GM12874 (cell line): ENCODE results near the gene CFL2.

ENCODE experiments used
- TF ChIP-seq, protein P1 (sequence below): IDR thresholded peaks from 2 replicates; pipeline ENCODE4 v1.5.1; 2011; ENCODE audit warnings: low read depth, mild to moderate bottlenecking, control low read depth, low read length, moderate library complexity; ENCODE audit not compliant: insufficient read depth

Gene CFL2

DNA sequence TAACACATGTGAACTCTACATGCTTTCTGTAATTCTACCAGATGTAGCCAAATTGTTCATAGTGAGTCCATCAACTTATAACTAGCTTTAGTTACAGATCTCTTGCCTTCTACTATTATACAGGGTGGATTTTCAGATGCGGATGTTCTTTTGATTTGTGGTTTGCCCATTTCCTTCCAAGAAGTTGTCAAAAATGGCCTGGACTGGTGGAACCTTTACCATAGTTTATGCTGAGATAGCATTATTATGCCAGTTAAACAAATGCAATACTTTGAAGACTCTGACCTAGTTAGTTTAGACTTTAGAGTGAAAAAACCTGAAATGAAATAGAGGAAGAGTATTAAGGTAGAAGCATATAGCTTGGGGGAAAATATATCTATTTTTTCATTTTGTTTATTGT is 27.4 kb upstream of the CFL2 start:
- TF ChIP-seq, protein P1, sequence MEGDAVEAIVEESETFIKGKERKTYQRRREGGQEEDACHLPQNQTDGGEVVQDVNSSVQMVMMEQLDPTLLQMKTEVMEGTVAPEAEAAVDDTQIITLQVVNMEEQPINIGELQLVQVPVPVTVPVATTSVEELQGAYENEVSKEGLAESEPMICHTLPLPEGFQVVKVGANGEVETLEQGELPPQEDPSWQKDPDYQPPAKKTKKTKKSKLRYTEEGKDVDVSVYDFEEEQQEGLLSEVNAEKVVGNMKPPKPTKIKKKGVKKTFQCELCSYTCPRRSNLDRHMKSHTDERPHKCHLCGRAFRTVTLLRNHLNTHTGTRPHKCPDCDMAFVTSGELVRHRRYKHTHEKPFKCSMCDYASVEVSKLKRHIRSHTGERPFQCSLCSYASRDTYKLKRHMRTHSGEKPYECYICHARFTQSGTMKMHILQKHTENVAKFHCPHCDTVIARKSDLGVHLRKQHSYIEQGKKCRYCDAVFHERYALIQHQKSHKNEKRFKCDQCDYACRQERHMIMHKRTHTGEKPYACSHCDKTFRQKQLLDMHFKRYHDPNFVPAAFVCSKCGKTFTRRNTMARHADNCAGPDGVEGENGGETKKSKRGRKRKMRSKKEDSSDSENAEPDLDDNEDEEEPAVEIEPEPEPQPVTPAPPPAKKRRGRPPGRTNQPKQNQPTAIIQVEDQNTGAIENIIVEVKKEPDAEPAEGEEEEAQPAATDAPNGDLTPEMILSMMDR: no peak

DNA sequence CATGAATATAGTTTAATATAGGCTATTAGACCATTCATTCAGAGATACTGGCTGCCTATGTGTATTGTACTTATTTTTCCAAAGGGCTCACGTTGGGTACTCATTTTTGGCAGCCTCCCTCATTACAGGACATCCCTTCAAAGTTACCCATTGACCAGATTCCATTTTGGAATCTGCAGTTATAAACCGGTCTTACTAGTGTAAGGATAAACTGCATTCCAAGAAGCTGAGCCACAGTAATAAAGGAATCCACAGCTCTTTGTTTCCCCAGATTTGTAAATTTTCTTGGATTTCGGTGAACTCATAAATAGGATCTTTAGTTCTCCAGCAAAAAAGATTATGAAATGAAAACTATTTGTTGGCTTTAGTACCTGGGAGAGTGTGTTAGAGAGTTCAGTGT is 18.9 kb upstream of the CFL2 start:
- TF ChIP-seq, protein P1: no peak

DNA sequence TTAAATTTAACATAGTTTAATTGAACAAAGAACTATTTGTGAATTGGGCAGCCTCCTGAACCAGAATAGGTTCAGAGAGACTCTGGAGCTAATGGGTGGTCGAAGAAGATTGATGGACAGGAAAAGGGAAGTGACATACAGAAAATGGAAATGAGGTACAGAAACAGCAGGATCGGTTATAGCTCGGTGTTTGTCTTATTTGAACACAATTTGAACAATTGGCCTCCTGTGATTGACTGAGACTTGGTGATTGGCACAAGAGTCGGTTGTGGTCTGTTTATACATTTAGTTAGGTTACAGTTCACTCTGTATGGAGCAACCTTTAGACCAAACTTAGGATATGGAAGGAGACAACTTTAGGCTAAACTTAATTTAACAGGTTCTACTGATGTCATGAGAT is 18.4 kb upstream of the CFL2 start:
- TF ChIP-seq, protein P1: no peak

DNA sequence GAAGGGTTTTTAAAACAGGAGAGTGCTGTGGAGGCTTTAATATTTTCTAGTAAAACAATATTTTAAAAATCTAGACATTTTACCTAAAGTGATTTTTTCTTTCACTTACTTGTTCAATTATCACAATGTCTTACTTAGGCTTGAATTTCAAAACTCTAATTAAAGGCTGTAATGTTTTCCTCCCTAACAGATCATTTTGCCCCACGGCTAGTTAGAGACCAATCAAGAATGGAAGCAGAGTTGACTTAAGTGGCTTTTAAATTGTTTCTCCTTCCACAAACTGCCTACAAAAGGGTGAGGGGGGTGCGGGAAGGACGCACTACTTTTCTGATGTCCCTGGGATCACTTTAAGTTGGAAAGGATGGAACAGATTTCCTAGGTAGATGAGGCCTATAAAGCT is 9.5 kb upstream of the CFL2 start:
- TF ChIP-seq, protein P1: no peak

DNA sequence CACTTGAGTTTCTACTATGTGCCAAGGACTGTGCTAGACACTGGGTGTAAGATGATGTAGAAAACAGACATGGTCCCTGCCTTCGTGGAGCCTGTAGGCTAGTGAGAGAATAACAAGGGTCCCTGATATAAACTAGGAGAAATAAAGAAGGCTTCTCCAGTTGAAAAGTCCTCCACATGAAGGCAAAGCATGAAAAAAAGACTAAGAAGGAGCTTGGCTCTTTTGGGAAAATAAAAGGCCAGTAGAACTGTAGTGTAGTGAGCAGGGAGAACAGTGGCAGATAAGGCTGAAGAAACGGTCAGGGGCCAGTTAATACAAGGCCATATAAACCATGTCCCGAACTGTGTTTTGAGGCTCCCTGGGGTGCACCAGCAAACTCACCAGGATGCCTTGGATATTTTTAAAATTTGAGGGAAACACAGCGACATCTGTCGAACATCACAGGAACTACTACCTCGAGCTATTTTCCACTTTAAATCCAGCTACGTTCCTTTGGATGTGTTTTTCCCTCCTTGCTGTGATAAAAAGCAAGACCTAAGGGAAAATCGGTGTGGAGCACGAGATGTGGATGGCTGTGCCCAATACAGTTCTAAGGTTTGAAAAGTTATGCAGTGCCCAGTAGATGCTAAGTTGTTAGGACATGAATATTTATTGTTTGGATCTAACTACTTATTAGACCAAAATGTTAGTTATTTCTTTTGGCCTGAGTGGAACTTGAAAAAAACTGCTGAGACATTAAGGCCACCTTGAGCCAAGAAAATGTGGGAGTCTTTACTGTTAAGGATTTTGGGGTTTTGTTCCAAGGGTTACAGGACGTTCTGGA is 8.5 kb upstream of the CFL2 start:
- TF ChIP-seq, protein P1: peak; percentile 74

DNA sequence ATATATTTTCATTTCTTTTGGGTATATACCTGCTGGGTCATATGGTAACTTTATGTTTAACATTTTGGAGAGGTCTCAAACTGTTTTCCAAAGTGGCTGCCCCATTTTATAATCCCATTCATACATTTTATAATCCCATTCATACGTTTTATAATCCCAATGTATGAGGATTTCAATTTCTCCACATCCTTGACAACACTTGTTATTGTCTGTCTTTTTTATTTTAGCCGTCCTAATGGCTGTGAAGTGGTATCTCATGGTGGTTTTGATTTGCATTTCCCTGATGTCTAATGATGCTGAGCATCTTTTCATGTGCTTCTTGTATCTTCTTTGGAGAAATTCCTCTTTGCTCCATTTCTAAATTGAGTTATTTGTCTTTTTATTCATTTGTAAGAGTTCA is 6.7 kb upstream of the CFL2 start:
- TF ChIP-seq, protein P1: no peak

DNA sequence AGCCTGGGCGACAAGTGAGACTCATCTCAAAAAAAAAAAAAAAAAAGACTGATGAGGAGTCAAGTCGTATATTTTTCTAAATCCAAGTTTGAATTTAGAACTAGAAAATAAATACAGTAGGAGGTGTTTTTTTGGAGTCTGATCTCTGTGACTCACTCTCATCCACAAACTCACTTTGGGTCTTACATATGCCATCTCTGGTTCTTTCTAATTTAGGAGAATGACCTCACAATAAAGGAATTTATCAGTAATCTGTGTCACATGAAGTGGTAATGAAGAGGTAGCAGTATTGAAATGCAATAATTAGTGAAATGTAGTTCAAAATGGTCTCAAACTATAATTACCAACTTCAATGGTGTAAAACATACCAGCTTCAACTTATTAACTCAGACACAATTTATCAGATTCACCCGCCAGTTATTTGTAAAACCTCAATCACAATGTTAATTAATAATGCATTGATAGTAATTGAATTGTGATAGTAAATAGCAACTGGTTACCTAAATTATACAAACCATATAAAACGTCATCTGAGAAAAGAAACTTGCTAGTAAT is 4.4 kb upstream of the CFL2 start:
- TF ChIP-seq, protein P1: no peak
